Smooth muscle cell (in vitro differentiated cells): ENCODE results near the gene APEX2. TPM values are rescaled to one million over a fixed set of nuclear protein-coding genes. Genes with fewer than 3 reads are reported as not detected.

Experiments used
- DNase-seq: peaks from one replicate; lab custom pipeline; 2025; ENCODE audit not compliant: unreplicated experiment; lab: John Stamatoyannopoulos, UW
- H2AFZ ChIP-seq: fragments of 200-600 bp; sonication (generic); 2 replicates; pipeline ENCODE4 v1.6.0; 2016; ENCODE audit warnings: antibody characterized with exemption, low read depth, mild to moderate bottlenecking
- H3F3A ChIP-seq: fragments of 200-600 bp; sonication (generic); 2 replicates; pipeline ENCODE4 v1.6.0; 2017; ENCODE audit warnings: antibody characterized with exemption, low read depth
- H3K27ac ChIP-seq: fragments of 200-600 bp; sonication (generic); 2 replicates; pipeline ENCODE4 v1.5.1; 2016; ENCODE audit warnings: low read depth, mild to moderate bottlenecking
- H3K27me3 ChIP-seq: fragments of 200-600 bp; sonication (generic); 2 replicates; pipeline ENCODE4 v1.6.1; 2016; ENCODE audit warnings: low read depth, mild to moderate bottlenecking
- H3K36me3 ChIP-seq: fragments of 200-600 bp; sonication (generic); 2 replicates; pipeline ENCODE4 v1.5.1; 2016; ENCODE audit warnings: low read depth
- H3K4me1 ChIP-seq: fragments of 200-600 bp; sonication (generic); 2 replicates; pipeline ENCODE4 v1.5.1; 2016; ENCODE audit warnings: low read depth
- H3K4me2 ChIP-seq: fragments of 200-600 bp; sonication (generic); 2 replicates; pipeline ENCODE4 v1.6.0; 2016; ENCODE audit warnings: mild to moderate bottlenecking
- H3K4me3 ChIP-seq: fragments of 200-600 bp; sonication (generic); 2 replicates; pipeline ENCODE4 v1.5.1; 2016; ENCODE audit warnings: mild to moderate bottlenecking
- H3K79me2 ChIP-seq: fragments of 200-600 bp; sonication (generic); 2 replicates; pipeline ENCODE4 v1.6.0; 2016; ENCODE audit warnings: low read depth, mild to moderate bottlenecking
- H3K9ac ChIP-seq: fragments of 200-600 bp; sonication (generic); 2 replicates; pipeline ENCODE4 v1.6.0; 2016; ENCODE audit warnings: low read depth
- H3K9me3 ChIP-seq: fragments of 200-600 bp; sonication (generic); replicated peaks from 2 replicates; pipeline ENCODE4 v1.5.1; 2016; ENCODE audit warnings: low read depth
- H4K20me1 ChIP-seq: fragments of 200-600 bp; sonication (generic); 2 replicates; pipeline ENCODE4 v1.6.0; 2016; ENCODE audit warnings: low read depth
- WGBS: methylation state at CpG from one replicate; pipeline ENCODE4 v1.1.7; 2016; ENCODE audit warnings: low lambda C conversion rate; 5-methylcytosine and 5-hydroxymethylcytosine counted together
- polyA plus RNA-seq: library from polyadenylated mRNA; unstranded; fragments of >200 nt; fragmentation: Nextera tagmentation; extraction: Ambion mirVana; gene quantifications from 2 replicates; pipeline ENCODE4 v1.2.1, GENCODE V29; 2016
- total RNA-seq: library from RNA; depleted of rRNA; stranded (reverse); fragments of >200 nt; gene quantifications from 2 replicates; pipeline ENCODE4 v1.2.3, GENCODE V29; 2014
- TF ChIP-seq, protein P1 (sequence below): fragments of 200-600 bp; sonication (generic); IDR thresholded peaks from 2 replicates; pipeline ENCODE4 v1.5.1; 2017; ENCODE audit warnings: borderline replicate concordance, mild to moderate bottlenecking, antibody characterized with exemption; ENCODE audit not compliant: insufficient read depth, poor library complexity, severe bottlenecking

APEX2 gene, protein sequence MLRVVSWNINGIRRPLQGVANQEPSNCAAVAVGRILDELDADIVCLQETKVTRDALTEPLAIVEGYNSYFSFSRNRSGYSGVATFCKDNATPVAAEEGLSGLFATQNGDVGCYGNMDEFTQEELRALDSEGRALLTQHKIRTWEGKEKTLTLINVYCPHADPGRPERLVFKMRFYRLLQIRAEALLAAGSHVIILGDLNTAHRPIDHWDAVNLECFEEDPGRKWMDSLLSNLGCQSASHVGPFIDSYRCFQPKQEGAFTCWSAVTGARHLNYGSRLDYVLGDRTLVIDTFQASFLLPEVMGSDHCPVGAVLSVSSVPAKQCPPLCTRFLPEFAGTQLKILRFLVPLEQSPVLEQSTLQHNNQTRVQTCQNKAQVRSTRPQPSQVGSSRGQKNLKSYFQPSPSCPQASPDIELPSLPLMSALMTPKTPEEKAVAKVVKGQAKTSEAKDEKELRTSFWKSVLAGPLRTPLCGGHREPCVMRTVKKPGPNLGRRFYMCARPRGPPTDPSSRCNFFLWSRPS
- total RNA-seq (9.3 and 16.5 TPM in 2 replicates), polyA plus RNA-seq (16.1 and 22.5 TPM in 2 replicates)

GRCh38 chrX:54999717-55000598 is at the start of gene APEX2:
Gene APEX2 (plus strand): TSS chrX:55000363. CDS start chrX:55000423, 60 bp downstream.
- H3K27ac ChIP-seq = peak within 1 kb of the TSS; percentile 92
- no peaks in the 10 kb centered on the region for H4K20me1 ChIP-seq
- H3K36me3 ChIP-seq = no peaks in the 10 kb centered on the region
- H3K27me3 ChIP-seq = no peaks in the 10 kb centered on the region
- peak within 1 kb of the TSS; percentile 90 for H3K9ac ChIP-seq
- DNase-seq = peak; percentile 64
- 44% methylated on average over 55 of the region's 55 CpGs for WGBS
- TF ChIP-seq, protein P1, sequence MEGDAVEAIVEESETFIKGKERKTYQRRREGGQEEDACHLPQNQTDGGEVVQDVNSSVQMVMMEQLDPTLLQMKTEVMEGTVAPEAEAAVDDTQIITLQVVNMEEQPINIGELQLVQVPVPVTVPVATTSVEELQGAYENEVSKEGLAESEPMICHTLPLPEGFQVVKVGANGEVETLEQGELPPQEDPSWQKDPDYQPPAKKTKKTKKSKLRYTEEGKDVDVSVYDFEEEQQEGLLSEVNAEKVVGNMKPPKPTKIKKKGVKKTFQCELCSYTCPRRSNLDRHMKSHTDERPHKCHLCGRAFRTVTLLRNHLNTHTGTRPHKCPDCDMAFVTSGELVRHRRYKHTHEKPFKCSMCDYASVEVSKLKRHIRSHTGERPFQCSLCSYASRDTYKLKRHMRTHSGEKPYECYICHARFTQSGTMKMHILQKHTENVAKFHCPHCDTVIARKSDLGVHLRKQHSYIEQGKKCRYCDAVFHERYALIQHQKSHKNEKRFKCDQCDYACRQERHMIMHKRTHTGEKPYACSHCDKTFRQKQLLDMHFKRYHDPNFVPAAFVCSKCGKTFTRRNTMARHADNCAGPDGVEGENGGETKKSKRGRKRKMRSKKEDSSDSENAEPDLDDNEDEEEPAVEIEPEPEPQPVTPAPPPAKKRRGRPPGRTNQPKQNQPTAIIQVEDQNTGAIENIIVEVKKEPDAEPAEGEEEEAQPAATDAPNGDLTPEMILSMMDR = no peak
- peaks cover 14% of the 10 kb centered on the region for H3K79me2 ChIP-seq
- peak within 1 kb of the TSS; percentile 89 for H3K4me2 ChIP-seq
- no peaks in the 10 kb centered on the region for H3F3A ChIP-seq
- peak within 1 kb of the TSS; percentile 65 for H3K4me3 ChIP-seq
- H3K4me1 ChIP-seq = peaks cover 3% of the 10 kb centered on the region
- H3K9me3 ChIP-seq = no peaks in the 10 kb centered on the region
- H2AFZ ChIP-seq = peak within 1 kb of the TSS; percentile 77

- no peaks in the 10 kb centered on the region for H3K4me1 ChIP-seq
- H3K27me3 ChIP-seq = no peaks in the 10 kb centered on the region
- H3K9ac ChIP-seq = no peak overlapping the region
- no peaks in the 10 kb centered on the region for H3F3A ChIP-seq
- 72% methylated on average over 8 of the region's 8 CpGs for WGBS
- no peak overlapping the region for H3K27ac ChIP-seq
- no peak overlapping the region for H3K4me2 ChIP-seq
- H3K9me3 ChIP-seq = no peaks in the 10 kb centered on the region
- H3K4me3 ChIP-seq = no peak overlapping the region
- no peak for DNase-seq
- no peak overlapping the region for H2AFZ ChIP-seq
- H3K79me2 ChIP-seq = no peaks in the 10 kb centered on the region
- no peaks in the 10 kb centered on the region for H3K36me3 ChIP-seq
- TF ChIP-seq, protein P1 = no peak
- no peaks in the 10 kb centered on the region for H4K20me1 ChIP-seq
These were observed 49.3 kb upstream of the APEX2 start for GRCh38 chrX:54950730-54951375.

GRCh38 chrX:54961750-54962149 is 38.4 kb upstream of the APEX2 start:
- Histone ChIP-seq H3K4me3 (no peak overlapping the region), H3F3A (no peaks in the 10 kb centered on the region), H3K79me2 (no peaks in the 10 kb centered on the region), H3K36me3 (no peaks in the 10 kb centered on the region), H3K9ac (no peak overlapping the region), H2AFZ (no peak overlapping the region), H3K4me1 (no peaks in the 10 kb centered on the region), H3K4me2 (no peak overlapping the region), H3K9me3 (no peaks in the 10 kb centered on the region), H3K27ac (no peak overlapping the region), H4K20me1 (no peaks in the 10 kb centered on the region), H3K27me3 (no peaks in the 10 kb centered on the region)
- 74% methylated on average over 1 of the region's 1 CpG for WGBS
- no peak for DNase-seq
- TF ChIP-seq, protein P1 = no peak
